GM12891 (cell line): Measurements from ENCODE around the gene CDH4.
"Not testable (repeated sequence)": the region's sequence is repeated elsewhere in the genome, so short reads cannot be mapped to it uniquely, and the experiment has no call there.

ENCODE experiments used
- DNase-seq: peaks from one replicate; pipeline ENCODE4 v3.0.0; 2011; ENCODE audit warnings: low spot score; ENCODE audit not compliant: insufficient read length
- FAIRE-seq: peaks from 2 replicates; lab custom pipeline; 2011; peaks lifted over from hg19 to GRCh38; lab: Jason Lieb, UNC
- PAX5 ChIP-seq: IDR thresholded peaks from 2 replicates; pipeline ENCODE4 v1.6.1; 2011; ENCODE audit warnings: low read length, moderate library complexity, mild to moderate bottlenecking; ENCODE audit not compliant: insufficient read depth, severe bottlenecking
- POLR2A ChIP-seq: IDR thresholded peaks from 2 replicates; pipeline ENCODE4 v1.6.1; 2011; ENCODE audit warnings: low read depth, low read length, control low read depth
- POLR2AphosphoS5 ChIP-seq: IDR thresholded peaks from 2 replicates; pipeline ENCODE4 v1.6.1; 2011; ENCODE audit warnings: low read depth, low read length, control low read depth
- POU2F2 ChIP-seq: IDR thresholded peaks from 2 replicates; pipeline ENCODE4 v1.6.1; 2011; ENCODE audit warnings: low read depth, mild to moderate bottlenecking, control low read depth, low read length, moderate library complexity
- SPI1 ChIP-seq: IDR thresholded peaks from 2 replicates; pipeline ENCODE4 v1.6.1; 2011; ENCODE audit warnings: low read depth, low read length, control low read depth
- TAF1 ChIP-seq: IDR thresholded peaks from 2 replicates; pipeline ENCODE4 v1.6.1; 2011; ENCODE audit warnings: low read depth, low read length, control low read depth

The CDH4 gene

DNA sequence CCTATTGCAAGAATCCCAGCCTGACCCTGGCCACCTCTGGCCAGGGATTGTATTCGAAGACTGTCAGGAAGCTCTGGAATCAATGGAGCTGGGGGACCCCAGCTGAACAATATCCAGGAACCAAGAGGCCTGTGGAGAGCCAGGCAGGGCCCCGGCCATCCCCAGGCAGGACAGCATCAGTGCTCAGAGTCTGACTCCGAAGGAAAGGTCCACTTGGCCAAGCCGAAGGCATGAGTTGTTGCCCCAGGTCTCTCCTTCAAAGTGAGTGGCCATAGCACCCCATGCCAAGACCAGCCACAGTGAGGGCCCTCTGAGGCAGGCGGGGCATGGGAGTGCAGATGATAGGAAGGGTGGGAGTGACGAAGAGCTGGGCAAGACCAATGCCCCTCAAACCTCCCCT, 193.1 kb downstream of the CDH4 start:
- no peak for DNase-seq
- TF ChIP-seq POLR2AphosphoS5: no peak
- TF ChIP-seq POU2F2: no peak
- TF ChIP-seq TAF1: no peak
- TF ChIP-seq SPI1: no peak
- TF ChIP-seq POLR2A: no peak
- no peak for TF ChIP-seq PAX5
- no peak for FAIRE-seq

DNA sequence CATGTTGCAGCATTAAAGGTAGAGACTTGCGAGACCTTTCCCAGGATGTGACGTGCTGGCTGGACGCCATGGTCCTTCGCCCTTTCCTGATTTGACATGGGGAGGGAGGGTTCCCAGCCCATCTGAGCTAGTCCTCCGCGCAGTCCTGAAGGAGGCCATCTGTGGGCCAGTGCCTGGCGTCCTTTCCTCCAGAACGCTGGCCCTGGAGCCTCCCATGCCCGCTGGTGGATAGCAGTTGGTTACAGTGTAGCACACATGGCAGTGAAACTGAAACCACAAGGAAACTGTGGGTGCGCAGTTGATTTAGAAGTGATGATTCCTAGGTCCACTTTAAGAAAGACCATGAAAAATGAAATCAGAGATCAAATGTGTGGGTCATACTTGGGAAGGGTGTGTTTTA, 193.7 kb downstream of the CDH4 start:
- no peak for TF ChIP-seq PAX5
- no peak for TF ChIP-seq SPI1
- TF ChIP-seq POLR2AphosphoS5: no peak
- no peak for TF ChIP-seq POU2F2
- TF ChIP-seq TAF1: no peak
- no peak for TF ChIP-seq POLR2A
- FAIRE-seq (no peak), DNase-seq (no peak)

DNA sequence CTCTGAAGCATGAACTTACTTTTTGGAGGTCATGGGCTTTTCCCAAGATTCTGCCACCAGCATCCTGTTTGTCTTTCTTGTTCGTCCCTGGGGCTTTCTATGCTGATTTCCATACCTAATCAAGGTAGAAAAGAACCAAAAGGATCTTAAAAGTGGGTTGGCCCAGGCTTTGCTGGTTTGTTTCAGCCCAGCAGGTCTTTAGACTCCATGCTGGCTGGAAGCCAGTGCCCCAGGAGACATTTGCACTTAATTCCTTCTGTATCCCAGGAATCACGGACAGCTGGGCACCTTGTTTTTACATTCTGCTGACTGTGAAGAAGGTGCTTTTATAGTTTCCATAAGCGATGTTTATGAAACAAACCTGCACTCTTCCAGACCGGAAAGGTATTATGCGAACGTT, 195.9 kb downstream of the CDH4 start:
- no peak for DNase-seq
- no peak for FAIRE-seq
- no peak for TF ChIP-seq POU2F2
- no peak for TF ChIP-seq TAF1
- TF ChIP-seq SPI1: no peak
- no peak for TF ChIP-seq POLR2A

DNA sequence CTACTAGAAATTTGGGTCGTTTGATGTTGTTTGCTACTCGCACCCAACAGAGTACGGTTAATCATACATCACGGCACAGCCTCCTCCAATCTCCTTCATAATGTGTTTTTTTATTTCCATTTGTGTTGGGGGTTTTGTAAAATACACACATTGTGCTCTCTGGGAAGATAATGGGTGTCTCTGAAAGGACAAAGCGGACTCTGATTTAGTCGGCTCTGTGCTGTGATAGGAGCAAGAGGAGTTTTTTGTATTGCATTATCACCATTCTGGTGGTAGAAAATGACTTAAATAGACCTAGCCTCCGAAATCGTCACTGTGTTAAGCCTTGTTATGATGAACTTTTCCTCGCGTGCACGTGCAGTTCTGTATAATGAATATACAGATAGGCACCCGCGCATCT, 196.3 kb downstream of the CDH4 start:
- no peak for FAIRE-seq
- no peak for DNase-seq
- TF ChIP-seq POU2F2: no peak
- no peak for TF ChIP-seq TAF1
- TF ChIP-seq SPI1: no peak
- TF ChIP-seq PAX5: no peak
- no peak for TF ChIP-seq POLR2A
- no peak for TF ChIP-seq POLR2AphosphoS5

DNA sequence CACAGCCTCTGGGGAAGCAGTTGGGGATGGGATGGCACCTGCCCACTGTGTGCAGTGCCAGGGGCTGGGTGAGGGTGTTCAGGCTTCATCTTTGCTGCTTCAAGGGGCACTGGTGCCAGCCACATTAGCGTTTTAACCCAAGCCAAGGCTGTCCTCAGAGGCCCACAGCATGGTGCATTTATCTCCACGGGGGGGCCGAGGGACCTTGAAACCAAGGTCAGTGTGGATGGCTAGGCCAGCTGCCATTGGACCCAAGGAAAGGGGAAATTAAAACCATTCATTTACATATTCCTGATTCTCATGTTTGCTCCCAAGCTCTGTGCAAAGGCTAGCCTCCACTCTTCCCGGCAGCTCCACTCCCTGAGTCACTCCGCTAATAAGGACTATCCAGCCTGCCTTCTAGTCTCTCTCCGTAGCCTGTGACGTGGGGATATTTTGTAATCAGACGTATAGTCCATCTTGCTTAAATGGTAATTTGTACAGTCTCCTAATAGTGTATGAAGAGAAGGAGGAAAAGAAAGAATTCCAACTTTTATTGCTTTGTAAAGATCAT, 197.1 kb downstream of the CDH4 start:
- no peak for DNase-seq
- no peak for FAIRE-seq
- TF ChIP-seq SPI1: no peak
- no peak for TF ChIP-seq POLR2A
- no peak for TF ChIP-seq PAX5
- TF ChIP-seq POU2F2: no peak
- TF ChIP-seq POLR2AphosphoS5: no peak
- no peak for TF ChIP-seq TAF1

DNA sequence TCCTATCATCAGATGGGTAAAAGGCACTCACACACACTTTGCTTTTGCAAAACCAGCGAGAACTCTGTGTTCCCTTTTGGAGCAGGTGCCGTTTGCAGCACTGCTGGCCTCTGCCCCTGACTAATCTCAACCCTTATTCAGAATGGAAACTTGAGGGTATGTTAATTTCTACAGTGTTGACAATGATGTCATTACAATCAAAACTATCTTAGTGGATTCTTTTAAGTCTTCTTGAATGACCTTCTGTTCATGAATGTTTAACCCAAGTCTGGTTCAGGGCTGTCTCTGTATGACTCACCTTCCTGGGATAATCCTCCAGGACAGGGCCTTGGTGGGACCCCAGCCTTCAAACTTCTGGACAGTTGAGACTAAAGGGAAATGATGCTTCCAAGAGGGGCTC, 197.9 kb downstream of the CDH4 start:
- no peak for TF ChIP-seq POLR2AphosphoS5
- TF ChIP-seq SPI1: no peak
- no peak for FAIRE-seq
- DNase-seq: no peak

DNA sequence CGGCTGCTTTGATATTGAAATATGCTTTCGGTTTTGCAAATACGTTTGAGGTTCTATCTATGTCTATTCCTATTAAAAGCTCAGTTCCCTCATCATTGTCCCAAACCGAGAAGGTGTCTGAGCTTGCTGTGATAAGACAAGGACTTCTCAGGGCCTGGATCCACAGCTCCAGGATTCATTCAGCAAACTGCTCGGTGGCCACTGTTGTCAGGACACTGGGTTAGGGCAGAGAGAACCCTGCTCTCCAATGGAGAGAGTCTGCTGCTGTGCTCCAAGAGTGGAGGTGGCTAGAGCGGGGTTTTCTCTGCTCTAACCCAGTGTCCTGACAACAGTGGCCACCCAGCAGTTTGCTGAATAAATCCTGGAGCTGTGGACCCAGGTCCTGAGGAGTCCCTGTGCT, 198.5 kb downstream of the CDH4 start:
- TF ChIP-seq POU2F2 (no peak), POLR2A (no peak), PAX5 (no peak), SPI1 (no peak), TAF1 (no peak), POLR2AphosphoS5 (no peak)
- no peak for DNase-seq
- no peak for FAIRE-seq

DNA sequence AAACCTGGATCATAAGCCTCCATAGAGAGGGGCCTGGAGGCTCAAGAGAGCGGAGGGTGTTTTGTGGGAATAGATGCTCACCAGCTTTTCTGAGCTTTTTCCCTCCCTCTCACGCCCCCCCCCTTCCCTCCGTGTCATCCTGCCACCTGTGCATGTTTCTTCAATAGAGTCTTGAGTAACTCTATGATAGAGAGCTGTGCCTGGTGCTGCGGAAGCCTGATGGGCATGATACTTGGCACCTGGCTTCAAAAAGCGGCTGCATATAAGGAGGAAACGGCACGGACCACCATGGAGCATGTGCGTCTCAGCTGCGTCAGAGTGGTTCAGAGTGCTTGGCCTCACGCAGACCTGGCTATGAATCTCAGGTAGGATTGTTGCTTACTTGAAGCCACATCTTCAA, 198.9 kb downstream of the CDH4 start:
- TF ChIP-seq POLR2AphosphoS5 (no peak), TAF1 (no peak), PAX5 (no peak), POU2F2 (no peak), POLR2A (no peak), SPI1 (no peak)
- DNase-seq (no peak), FAIRE-seq (no peak)

DNA sequence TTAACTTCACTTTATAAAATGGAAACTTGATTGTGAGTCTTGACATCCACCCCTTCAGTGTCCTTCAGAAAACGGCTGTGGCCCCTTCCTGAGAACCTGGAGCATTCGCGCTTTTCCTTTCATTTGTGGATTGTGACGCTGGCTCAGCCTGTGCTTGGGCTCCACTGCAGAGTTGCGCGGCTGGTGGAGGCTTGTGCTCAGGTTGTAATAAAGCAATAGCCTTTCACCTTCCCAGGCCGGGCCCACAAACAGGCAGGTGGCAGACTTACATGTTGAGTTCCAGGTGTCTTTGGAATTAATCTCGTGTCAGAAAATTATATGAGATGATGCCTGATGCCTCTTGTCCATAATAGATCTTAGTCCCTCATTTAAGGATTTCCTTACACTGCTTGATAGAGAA, 199.9 kb downstream of the CDH4 start:
- FAIRE-seq (no peak), DNase-seq (no peak)
- TF ChIP-seq POLR2A: no peak
- no peak for TF ChIP-seq PAX5
- TF ChIP-seq POU2F2: no peak

DNA sequence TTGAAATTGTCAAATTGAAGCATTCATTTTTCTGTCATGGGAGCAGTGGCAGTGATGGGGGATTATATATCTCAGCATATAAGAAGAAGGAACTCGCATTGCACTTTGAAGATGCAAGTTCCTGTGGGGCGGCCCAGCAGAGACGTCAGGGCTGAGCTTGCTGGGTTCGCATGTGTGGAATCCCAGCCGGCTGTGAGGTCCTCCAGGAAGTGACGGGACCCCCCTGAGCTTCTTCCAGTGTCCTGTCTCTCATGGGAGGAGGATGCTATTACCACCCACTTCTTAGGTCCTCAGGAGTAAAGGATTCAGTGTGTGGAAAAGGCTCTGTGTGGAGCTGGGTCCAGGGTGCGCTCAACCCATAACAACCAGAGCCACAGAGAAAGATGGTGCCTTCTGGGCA, 201.2 kb downstream of the CDH4 start:
- DNase-seq: no peak
- no peak for FAIRE-seq
- TF ChIP-seq POLR2AphosphoS5 (no peak), POLR2A (no peak), POU2F2 (no peak), TAF1 (no peak), PAX5 (no peak), SPI1 (no peak)

DNA sequence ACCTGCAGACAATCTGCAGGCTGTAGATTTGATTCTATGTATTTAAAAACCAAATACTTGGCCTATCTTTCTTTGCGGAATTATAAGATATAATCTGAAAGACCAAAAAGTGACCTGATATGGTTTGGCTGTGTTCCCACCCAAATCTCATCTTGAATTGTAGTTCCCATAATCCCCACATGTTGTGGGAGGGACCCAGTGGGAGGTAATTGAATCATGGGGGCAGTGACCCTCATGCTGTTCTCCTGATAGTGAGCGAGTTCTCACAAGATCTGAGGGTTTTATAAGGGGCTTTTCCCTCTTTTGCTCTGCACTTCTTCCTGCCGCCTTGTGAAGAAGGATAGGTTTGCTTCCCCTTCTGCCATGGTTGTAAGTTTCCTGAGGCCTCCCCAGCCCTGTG, 201.6 kb downstream of the CDH4 start:
- not testable (repeated sequence) for FAIRE-seq, DNase-seq
